C4-2B (cell line): Measurements from ENCODE around the gene PAM.
"Not testable (repeated sequence)": the region's sequence is repeated elsewhere in the genome, so short reads cannot be mapped to it uniquely, and the experiment has no call there.

Source experiments
- H3K27ac ChIP-seq: fragments of 450-650 bp; 2 replicates; pipeline ENCODE4 v1.5.1; 2017
- ZFX ChIP-seq: fragments of 450-650 bp; IDR thresholded peaks from 2 replicates; pipeline ENCODE4 v1.6.1; 2017
- TF ChIP-seq, protein P1 (sequence below): fragments of 450-650 bp; conservative IDR thresholded peaks from 2 replicates; pipeline ENCODE4 v1.5.1; 2017; ENCODE audit warnings: mild to moderate bottlenecking

PAM gene

DNA sequence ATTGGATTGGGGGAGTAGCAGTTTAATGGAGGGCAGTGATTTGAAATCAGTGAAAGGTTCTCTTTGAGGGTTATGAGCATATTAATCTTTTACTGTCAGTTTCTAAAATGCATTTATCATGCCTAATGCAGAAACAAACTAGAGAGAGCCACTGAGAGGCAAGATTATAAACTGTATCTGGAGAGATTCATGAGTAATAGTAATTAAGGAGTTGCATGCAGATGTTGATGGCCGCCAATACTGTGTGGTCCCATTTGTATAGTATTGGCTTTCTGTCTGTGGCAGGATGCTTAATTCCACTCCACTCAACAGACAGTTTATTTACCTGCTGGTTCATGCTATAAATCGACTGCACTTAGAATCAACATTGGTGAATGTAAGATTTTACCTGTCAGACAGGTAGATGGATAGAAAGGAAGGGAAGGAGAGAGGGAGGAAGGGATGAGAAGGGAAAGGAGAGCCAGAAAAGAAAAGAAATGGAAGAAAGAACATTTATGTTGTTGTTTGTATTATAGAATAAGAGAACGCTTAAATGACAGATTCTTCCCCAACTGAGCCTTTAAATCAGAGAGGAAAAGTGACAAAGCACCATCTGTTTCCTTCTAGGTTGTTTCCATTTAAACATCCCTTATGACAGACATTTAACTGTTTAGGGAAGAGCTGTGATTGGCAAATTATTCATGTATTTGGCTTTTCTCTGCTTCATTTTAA lies 146.5 kb downstream of the PAM start:
- no peak overlapping the region for H3K27ac ChIP-seq
- TF ChIP-seq, protein P1, sequence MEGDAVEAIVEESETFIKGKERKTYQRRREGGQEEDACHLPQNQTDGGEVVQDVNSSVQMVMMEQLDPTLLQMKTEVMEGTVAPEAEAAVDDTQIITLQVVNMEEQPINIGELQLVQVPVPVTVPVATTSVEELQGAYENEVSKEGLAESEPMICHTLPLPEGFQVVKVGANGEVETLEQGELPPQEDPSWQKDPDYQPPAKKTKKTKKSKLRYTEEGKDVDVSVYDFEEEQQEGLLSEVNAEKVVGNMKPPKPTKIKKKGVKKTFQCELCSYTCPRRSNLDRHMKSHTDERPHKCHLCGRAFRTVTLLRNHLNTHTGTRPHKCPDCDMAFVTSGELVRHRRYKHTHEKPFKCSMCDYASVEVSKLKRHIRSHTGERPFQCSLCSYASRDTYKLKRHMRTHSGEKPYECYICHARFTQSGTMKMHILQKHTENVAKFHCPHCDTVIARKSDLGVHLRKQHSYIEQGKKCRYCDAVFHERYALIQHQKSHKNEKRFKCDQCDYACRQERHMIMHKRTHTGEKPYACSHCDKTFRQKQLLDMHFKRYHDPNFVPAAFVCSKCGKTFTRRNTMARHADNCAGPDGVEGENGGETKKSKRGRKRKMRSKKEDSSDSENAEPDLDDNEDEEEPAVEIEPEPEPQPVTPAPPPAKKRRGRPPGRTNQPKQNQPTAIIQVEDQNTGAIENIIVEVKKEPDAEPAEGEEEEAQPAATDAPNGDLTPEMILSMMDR = no peak
- no peak for TF ChIP-seq ZFX

DNA sequence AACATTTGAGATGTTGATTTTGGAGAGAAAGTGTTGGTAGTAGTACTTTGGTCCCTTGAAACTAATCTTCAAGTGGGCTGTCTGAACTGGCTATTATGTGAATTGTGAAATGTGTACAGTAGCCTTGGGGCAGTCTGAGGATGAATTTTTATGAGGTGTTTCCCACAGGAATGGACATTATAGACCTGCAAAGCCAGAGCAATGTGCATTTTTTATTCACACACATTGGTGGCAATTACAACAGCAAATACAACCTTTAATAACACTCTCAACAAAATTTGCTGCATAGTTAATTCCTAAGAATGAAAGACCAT lies 147.0 kb downstream of the PAM start:
- TF ChIP-seq, protein P1 = no peak
- TF ChIP-seq ZFX = no peak
- no peak overlapping the region for H3K27ac ChIP-seq

DNA sequence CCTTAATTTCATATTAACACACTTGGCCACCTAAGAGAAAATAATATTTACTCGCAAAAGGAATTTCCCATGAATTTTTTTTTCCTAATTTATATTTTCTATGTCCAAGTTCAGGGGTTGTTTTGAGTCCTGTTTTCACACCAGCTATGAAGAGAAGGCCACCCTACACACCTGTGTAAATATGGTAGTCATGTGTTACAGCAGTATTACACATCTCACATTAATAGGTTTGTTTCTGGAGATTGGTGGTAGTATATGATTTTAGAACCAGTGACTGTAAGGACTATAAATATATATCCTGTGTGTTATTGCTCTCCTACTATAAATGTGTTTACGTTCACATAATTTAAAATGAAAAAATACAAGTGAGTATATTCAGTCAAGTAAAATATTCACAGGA lies 147.5 kb downstream of the PAM start:
- H3K27ac ChIP-seq = no peak overlapping the region
- TF ChIP-seq, protein P1 = no peak
- no peak for TF ChIP-seq ZFX

DNA sequence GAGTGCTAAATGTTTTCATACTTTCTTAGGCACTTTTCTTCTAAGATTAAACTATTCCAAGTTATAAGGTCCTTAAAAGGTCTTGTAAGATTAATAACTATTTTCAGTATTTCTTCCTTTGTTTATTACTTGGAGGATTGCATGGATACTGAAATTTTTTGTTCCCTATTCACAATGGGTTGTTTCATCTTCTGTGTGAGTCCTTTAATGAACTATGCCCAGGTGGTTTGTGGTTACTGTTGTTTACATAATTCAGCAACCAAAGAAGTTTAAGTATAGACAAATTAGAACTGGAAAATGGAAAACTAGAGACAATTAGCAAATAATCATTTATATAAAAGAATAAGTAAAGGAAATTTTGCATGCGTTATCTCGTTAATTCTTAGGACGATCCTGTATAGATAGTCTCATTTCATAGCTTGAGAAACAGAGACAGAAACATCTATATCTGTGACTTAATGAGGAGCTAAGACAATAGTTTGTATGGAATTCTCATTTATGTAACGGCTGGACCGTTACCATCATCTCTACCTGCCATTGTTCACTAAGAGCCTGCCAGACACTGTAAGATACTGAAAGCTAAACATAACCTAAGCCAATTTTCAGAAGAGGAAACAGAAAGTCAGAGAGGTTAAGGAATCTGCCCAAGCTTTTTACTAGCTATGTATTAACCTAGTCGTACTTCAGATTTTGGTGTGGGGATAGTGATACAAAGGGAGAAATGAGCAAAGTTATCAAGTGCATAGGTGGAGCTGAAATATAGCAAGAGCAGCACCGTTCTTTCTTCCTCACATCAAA lies 148.2 kb downstream of the PAM start:
- no peak for TF ChIP-seq ZFX
- TF ChIP-seq, protein P1 = no peak
- H3K27ac ChIP-seq = no peak overlapping the region

DNA sequence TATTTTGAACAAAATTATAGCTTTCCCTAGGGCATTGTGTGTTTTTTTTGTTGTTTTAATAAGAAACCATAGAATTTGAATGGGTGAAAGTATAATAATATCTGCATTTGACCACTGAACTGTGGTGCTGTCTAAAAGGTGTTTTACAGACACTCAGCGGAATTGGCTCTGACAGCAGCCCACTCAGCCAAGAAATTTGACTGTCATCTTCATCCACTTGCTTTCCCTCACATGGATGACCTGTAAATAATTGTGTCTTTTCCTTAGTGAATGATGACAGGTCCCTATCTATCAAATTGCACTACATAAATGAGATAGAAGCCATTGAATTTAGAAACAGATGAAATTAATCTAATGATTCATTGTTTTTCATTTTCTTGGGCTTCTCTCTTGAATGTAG lies 150.0 kb downstream of the PAM start:
- no peak overlapping the region for H3K27ac ChIP-seq
- no peak for TF ChIP-seq ZFX
- TF ChIP-seq, protein P1 = no peak

DNA sequence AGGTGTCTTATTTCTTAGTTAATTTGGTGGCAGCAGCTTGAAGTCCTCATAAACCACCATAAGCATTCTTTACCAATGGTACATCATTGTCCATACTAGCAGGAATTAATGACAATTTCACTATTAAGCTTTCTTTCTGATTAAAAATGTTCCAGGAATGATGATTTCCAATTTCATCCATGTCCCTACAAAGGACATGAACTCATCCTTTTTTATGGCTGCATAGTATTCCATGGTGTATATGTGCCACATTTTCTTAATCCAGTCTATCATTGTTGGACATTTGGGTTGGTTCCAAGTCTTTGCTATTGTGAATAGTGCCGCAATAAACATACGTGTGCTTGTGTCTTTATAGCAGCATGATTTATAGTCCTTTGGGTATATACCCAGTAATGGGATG lies 152.0 kb downstream of the PAM start:
- not testable (repeated sequence) for H3K27ac ChIP-seq

DNA sequence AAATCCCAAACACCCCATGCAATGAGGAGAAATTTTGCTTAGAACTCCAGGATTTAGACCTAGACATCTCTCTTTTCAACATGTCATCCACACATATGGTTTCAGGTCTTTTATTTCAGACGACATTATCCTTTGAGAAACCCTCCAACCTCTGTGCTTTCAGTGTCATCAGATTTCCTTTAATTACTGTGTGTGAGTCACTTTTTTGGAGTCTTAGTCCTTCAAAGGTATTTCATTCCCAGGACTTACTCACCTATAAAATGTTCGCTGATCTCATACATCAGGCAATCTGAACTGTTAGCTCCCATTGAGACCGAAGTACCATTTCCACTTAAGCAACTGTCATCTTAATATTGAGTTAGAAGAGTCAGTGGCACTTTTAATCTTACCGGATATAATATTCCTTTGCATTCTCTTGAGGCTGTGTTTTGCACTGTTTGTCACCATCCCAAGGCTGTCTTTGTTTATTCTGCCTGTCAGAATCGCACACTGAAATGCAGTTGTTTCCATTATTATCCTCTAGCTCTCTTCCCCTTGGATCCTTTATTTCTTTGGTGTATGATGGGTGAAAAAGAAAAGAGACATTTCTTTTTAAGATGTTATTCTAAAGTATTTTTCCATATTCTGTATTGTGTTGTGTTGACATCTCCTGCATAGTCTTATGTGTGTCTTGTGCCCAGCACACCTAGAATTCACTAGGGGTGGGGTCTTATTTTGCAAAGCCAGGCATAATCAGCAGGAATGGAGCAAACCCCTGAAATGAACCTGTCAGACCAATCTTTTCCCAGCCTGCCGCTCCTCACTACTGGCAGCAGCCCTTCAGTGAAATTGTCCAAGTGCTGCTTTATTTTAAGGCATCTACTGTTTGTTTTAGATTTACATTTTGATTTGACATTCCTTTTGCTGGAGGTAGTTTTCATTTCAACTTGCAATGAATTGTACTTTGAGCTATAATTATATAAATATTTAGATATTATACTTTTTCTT lies 155.4 kb downstream of the PAM start:
- TF ChIP-seq, protein P1 = no peak
- no peak for TF ChIP-seq ZFX
- H3K27ac ChIP-seq = no peak overlapping the region
